Measurements from ENCODE around the gene EIF4G3.
"Not testable (repeated sequence)": the region's sequence is repeated elsewhere in the genome, so short reads cannot be mapped to it uniquely, and the experiment has no call there.

The EIF4G3 gene

GRCh38 chr1:21024918-21025317 is 151.8 kb downstream of the EIF4G3 start:
- DNase-seq (ENCODE audit: low spot score): no peak

- not testable (repeated sequence) for DNase-seq (ENCODE audit: low spot score)
These were observed 152.4 kb downstream of the EIF4G3 start for GRCh38 chr1:21024136-21024896.

GRCh38 chr1:21022279-21023040 is 154.2 kb downstream of the EIF4G3 start:
- peak; percentile 11 for DNase-seq (ENCODE audit: low spot score)

GRCh38 chr1:21021311-21021710 is 155.4 kb downstream of the EIF4G3 start:
- DNase-seq (ENCODE audit: low spot score): no peak

- no peak for DNase-seq (ENCODE audit: low spot score)
These were observed 156.5 kb downstream of the EIF4G3 start for GRCh38 chr1:21020151-21020550.

- no peak for DNase-seq (ENCODE audit: low spot score)
These were observed 158.0 kb downstream of the EIF4G3 start for GRCh38 chr1:21018673-21019072.

GRCh38 chr1:21013510-21013909 is 163.2 kb downstream of the EIF4G3 start:
- no peak for DNase-seq (ENCODE audit: low spot score)

GRCh38 chr1:21012937-21013336 is 163.8 kb downstream of the EIF4G3 start:
- DNase-seq (ENCODE audit: low spot score): no peak

- DNase-seq (ENCODE audit: low spot score): no peak
These were observed 168.8 kb downstream of the EIF4G3 start for GRCh38 chr1:21007876-21008275.

- DNase-seq (ENCODE audit: low spot score): no peak
These were observed 171.0 kb downstream of the EIF4G3 start for GRCh38 chr1:21005466-21006239.

GRCh38 chr1:21003281-21004045 is 173.2 kb downstream of the EIF4G3 start:
- DNase-seq (ENCODE audit: low spot score): no peak

- no peak for DNase-seq (ENCODE audit: low spot score)
These were observed 175.7 kb downstream of the EIF4G3 start for GRCh38 chr1:21001042-21001441.

GRCh38 chr1:21000245-21000594 is 176.5 kb downstream of the EIF4G3 start:
- no peak for DNase-seq (ENCODE audit: low spot score)

- no peak for DNase-seq (ENCODE audit: low spot score)
These were observed 177.0 kb downstream of the EIF4G3 start for GRCh38 chr1:20999525-21000244.

GRCh38 chr1:20998826-20999225 is 177.9 kb downstream of the EIF4G3 start:
- DNase-seq (ENCODE audit: low spot score): no peak

GRCh38 chr1:20997602-20998224 is 179.0 kb downstream of the EIF4G3 start:
- no peak for DNase-seq (ENCODE audit: low spot score)

GRCh38 chr1:20996554-20996953 is 180.1 kb downstream of the EIF4G3 start:
- no peak for DNase-seq (ENCODE audit: low spot score)

GRCh38 chr1:20993716-20994575 is 182.8 kb downstream of the EIF4G3 start:
- DNase-seq (ENCODE audit: low spot score): no peak

GRCh38 chr1:20992322-20993056 is 184.2 kb downstream of the EIF4G3 start:
- no peak for DNase-seq (ENCODE audit: low spot score)
